Gastroesophageal sphincter (tissue), 4 donors: ENCODE measurements around the gene RAB38. TPM values are rescaled to one million over a fixed set of nuclear protein-coding genes. Genes with fewer than 3 reads are reported as not detected.

Experiments used
- ATAC-seq: fragments of 150-250 bp; one replicate; pipeline ENCODE4 v1.9.1; 2016; ENCODE audit warnings: mild to moderate bottlenecking, moderate library complexity
- H3K27ac ChIP-seq, 4 donors: fragments of 200-600 bp; sonication (generic) in 3 of 4; 1 replicate in 3 of 4; 2 replicates in 1 of 4; pipeline ENCODE4 v1.5.1; 2016 to 2019
- H3K27me3 ChIP-seq: fragments of 200-600 bp; sonication (generic); one replicate; pipeline ENCODE4 v1.5.1; 2019
- H3K36me3 ChIP-seq, 2 donors: fragments of 200-600 bp; sonication (generic); one replicate each; pipeline ENCODE4 v1.5.1; 2019; ENCODE audit warnings: control low read depth in 1 of 2
- H3K4me1 ChIP-seq, 3 donors: fragments of 200-600 bp; sonication (generic); 1 replicate in 2 of 3; 2 replicates in 1 of 3; pipeline ENCODE4 v1.5.1; 2016 to 2019; ENCODE audit warnings: control low read depth in 2 of 3
- H3K4me3 ChIP-seq, 2 donors: fragments of 200-600 bp; sonication (generic); one replicate each; pipeline ENCODE4 v1.5.1; 2019; ENCODE audit warnings: mild to moderate bottlenecking in 1 of 2, moderate library complexity in 1 of 2
- H3K9me3 ChIP-seq, 3 donors: fragments of 200-600 bp; sonication (generic); one replicate each; pipeline ENCODE4 v1.5.1; 2017 to 2019; ENCODE audit warnings: control low read depth in 2 of 3
- EP300 ChIP-seq: sonication (generic); formaldehyde crosslinking; IDR thresholded peaks from one replicate; pipeline ENCODE4 v1.6.1; 2017; ENCODE audit warnings: antibody characterized with exemption, mild to moderate bottlenecking
- POLR2A ChIP-seq, 2 donors: fragments of 450-650 bp; IDR thresholded peaks; one replicate each; pipeline ENCODE4 v1.6.1; 2017; ENCODE audit warnings: antibody characterized with exemption in 2 of 2, mild to moderate bottlenecking in 2 of 2, moderate library complexity in 1 of 2
- POLR2AphosphoS5 ChIP-seq: sonication (generic); formaldehyde crosslinking; IDR thresholded peaks from one replicate; pipeline ENCODE4 v1.6.1; 2017; ENCODE audit warnings: antibody characterized with exemption
- WGBS, 2 donors: methylation state at CpG; one replicate each; pipeline ENCODE4 v1.1.5; 2018; ENCODE audit warnings: low coverage in 1 of 2; 5-methylcytosine and 5-hydroxymethylcytosine counted together
- total RNA-seq, 4 donors: library from RNA; depleted of rRNA; stranded (reverse); fragments of >200 nt; gene quantifications; one replicate each; pipeline ENCODE4 v1.1.0, GENCODE V29; 2016
- TF ChIP-seq, protein P1 (sequence below), 4 experiments: fragments of 200-600 bp in 2 of 4; fragments of 450-650 bp in 2 of 4; sonication (generic) in 1 of 4; IDR thresholded peaks; one replicate each; pipeline ENCODE4 v1.5.1; 2017 to 2019; ENCODE audit warnings: antibody characterized with exemption in 4 of 4, mild to moderate bottlenecking in 2 of 4, moderate library complexity in 2 of 4

RAB38 gene
- total RNA-seq, 4 donors from 2014 or later: 1.2 to 4.6 (median 1.6) TPM; not detected in 1

DNA sequence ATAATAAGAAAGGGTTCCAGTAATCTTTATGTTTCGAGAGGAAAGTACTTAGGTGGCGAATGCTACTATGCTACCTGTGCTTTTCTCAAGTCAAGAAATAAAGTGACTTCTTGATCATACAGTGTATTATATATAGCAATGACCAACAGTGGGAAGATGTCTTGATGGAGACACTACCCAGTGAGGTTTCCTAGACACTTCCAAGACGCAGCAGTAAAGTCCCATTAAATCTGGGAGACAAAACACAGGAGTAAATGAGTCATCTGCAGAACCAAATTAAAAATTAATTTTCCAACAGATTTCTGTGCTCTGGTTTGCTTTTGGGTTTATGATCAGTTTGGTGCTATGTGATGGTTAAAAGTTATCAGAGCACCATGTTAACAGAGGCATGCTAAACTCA lies 29.1 kb upstream of the RAB38 start:
- TF ChIP-seq POLR2AphosphoS5 (no peak), POLR2A (IDR thresholded peaks at IDR 0.05) (no peak)
- TF ChIP-seq, protein P1, sequence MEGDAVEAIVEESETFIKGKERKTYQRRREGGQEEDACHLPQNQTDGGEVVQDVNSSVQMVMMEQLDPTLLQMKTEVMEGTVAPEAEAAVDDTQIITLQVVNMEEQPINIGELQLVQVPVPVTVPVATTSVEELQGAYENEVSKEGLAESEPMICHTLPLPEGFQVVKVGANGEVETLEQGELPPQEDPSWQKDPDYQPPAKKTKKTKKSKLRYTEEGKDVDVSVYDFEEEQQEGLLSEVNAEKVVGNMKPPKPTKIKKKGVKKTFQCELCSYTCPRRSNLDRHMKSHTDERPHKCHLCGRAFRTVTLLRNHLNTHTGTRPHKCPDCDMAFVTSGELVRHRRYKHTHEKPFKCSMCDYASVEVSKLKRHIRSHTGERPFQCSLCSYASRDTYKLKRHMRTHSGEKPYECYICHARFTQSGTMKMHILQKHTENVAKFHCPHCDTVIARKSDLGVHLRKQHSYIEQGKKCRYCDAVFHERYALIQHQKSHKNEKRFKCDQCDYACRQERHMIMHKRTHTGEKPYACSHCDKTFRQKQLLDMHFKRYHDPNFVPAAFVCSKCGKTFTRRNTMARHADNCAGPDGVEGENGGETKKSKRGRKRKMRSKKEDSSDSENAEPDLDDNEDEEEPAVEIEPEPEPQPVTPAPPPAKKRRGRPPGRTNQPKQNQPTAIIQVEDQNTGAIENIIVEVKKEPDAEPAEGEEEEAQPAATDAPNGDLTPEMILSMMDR (IDR thresholded peaks at IDR 0.05): no peak
- no peak for ATAC-seq
- Histone ChIP-seq H3K27ac (no peak overlapping the region), H3K27me3 (no peaks in the 10 kb centered on the region), H3K9me3 (no peaks in the 10 kb centered on the region), H3K4me1 (no peaks in the 10 kb centered on the region), H3K4me3 (no peak overlapping the region), H3K36me3 (no peaks in the 10 kb centered on the region)
- 88 to 96% methylated on average over 3 of the region's 3 CpGs for WGBS, 2 donors

DNA sequence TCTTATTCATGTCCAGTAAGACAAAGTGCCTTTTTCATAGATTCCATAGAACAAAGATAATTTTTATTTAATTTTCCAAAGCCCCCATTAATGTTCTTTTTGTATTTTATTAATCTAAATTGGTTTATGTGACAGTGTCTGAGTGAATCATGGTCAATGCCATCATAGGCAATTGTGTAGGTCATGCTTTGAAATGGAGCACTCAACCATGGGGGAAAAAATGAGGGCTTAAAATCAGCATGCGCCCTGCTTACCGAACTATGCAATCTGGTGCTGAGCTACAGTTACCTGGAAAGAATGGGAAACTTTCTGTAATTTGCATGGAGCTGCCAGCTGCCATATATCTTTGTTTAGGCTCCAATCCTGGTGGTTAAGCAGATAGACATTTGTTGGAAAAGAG lies 28.4 kb upstream of the RAB38 start:
- no peak overlapping the region for H3K4me3 ChIP-seq
- no peak for ATAC-seq
- no peak overlapping the region for H3K27ac ChIP-seq
- no peaks in the 10 kb centered on the region for H3K9me3 ChIP-seq
- 95 to 96% methylated on average over 2 of the region's 2 CpGs for WGBS, 2 donors
- TF ChIP-seq EP300 (no peak), POLR2A (IDR thresholded peaks at IDR 0.05) (no peak)
- TF ChIP-seq, protein P1 (IDR thresholded peaks at IDR 0.05): no peak
- H3K27me3 ChIP-seq: no peaks in the 10 kb centered on the region
- no peaks in the 10 kb centered on the region for H3K36me3 ChIP-seq
- no peaks in the 10 kb centered on the region for H3K4me1 ChIP-seq

DNA sequence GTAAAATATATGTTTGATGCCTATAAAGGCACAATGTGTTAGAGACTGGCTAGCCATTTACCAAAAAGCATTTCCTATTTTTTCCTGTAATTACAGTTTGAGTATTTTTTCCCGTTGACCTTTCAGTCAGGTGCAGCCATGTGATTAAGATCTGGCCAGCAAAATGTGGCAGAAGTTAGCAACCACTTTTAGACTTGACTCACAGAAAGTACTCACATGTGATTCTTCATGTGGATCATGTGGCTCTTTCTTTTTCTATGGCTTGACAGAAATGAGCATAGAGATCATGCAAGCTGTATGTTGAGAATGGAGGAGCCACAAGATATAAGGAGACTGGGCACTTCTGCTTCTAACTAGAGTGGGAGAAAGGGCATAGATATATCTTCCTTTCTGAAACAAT lies 27.3 kb upstream of the RAB38 start:
- no peak overlapping the region for H3K27ac ChIP-seq
- H3K36me3 ChIP-seq: no peaks in the 10 kb centered on the region
- no peaks in the 10 kb centered on the region for H3K4me1 ChIP-seq
- H3K4me3 ChIP-seq: no peak overlapping the region
- ATAC-seq: no peak
- no peaks in the 10 kb centered on the region for H3K27me3 ChIP-seq
- peaks cover 0 to 6% (median 0%) of the 10 kb centered on the region in 3 donors for H3K9me3 ChIP-seq
- 85 to 90% methylated on average over 1 of the region's 1 CpG for WGBS, 2 donors
- TF ChIP-seq EP300 (no peak), POLR2A (IDR thresholded peaks at IDR 0.05) (no peak), POLR2AphosphoS5 (no peak)
- TF ChIP-seq, protein P1 (IDR thresholded peaks at IDR 0.05): no peak

DNA sequence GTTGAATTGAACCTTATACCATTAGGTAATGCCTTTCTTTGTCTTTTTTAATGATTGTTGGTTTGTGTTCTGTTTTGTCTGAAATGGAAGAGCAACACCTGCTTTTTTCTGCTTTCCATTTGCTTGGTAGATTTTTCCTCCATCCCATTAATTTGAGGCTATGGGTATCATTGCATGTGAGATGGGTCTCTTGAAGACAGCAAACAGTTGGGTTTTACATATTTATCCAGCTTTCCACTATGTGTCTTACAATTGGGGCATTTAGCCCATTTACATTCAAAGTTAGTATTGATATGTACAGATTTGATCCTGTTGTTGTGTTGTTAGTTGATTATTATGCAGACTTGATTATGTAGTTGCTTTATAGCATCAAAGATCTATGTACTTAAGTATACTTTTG lies 21.1 kb upstream of the RAB38 start:
- no peak for ATAC-seq
- no peaks in the 10 kb centered on the region for H3K27me3 ChIP-seq

DNA sequence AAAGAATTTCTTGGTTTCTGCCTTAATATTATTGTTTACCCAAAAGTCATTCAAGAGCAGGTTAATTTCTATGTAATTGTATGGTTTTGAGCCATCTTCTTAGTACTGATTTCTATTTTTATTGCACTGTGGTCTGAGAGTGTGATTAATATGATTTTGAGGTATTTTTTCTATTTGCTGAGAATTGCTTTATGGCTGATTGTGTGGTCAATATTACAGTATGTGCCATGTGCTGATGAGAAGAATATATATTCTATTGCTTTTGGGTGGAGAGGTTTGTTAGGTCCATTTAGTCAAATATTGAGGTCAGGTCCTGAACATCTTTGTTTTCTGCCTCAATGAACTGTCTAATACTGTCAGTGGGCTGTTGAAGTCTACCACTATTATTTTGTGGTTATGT lies 20.7 kb upstream of the RAB38 start:
- Histone ChIP-seq H3K4me1 (no peaks in the 10 kb centered on the region), H3K27ac (no peak overlapping the region), H3K9me3 (peaks cover 0 to 28% (median 0%) of the 10 kb centered on the region in 3 donors), H3K4me3 (no peak overlapping the region), H3K27me3 (no peaks in the 10 kb centered on the region), H3K36me3 (no peaks in the 10 kb centered on the region)
- ATAC-seq: no peak
- TF ChIP-seq, protein P1 (IDR thresholded peaks at IDR 0.05): no peak
- no peak for TF ChIP-seq EP300
- TF ChIP-seq POLR2AphosphoS5: no peak
- TF ChIP-seq POLR2A (IDR thresholded peaks at IDR 0.05): no peak

More for the DNA sequence above, 21.1 kb upstream of the RAB38 start:
- TF ChIP-seq, protein P1 (IDR thresholded peaks at IDR 0.05): no peak
- no peak for TF ChIP-seq EP300
- TF ChIP-seq POLR2AphosphoS5: no peak
- TF ChIP-seq POLR2A (IDR thresholded peaks at IDR 0.05): no peak
- no peaks in the 10 kb centered on the region for H3K36me3 ChIP-seq
- no peak overlapping the region for H3K27ac ChIP-seq
- H3K9me3 ChIP-seq: peaks cover 0 to 28% (median 0%) of the 10 kb centered on the region in 3 donors
- no peaks in the 10 kb centered on the region for H3K4me1 ChIP-seq
- no peak overlapping the region for H3K4me3 ChIP-seq
